Activated CD8-positive, alpha-beta memory T cell treated with anti-CD3 and anti-CD28 coated beads for 4 hours (primary cell): ENCODE data around the gene HEYL.

ENCODE experiments used
- DNase-seq, 2 donors: peaks; one replicate each; pipeline ENCODE4 v3.0.0-alpha.2; 2020; ENCODE audit warnings: low read depth in 2 of 2

HEYL gene

GRCh38 chr1:39638965-39639304 is 508 bp downstream of the HEYL start:
- DNase-seq = no peak

GRCh38 chr1:39637361-39637760 is 2.1 kb downstream of the HEYL start:
- DNase-seq = no peak

GRCh38 chr1:39635871-39636210 is 3.6 kb downstream of the HEYL start:
- DNase-seq = no peak

GRCh38 chr1:39635205-39635870 is 4.1 kb downstream of the HEYL start:
- no peak for DNase-seq

GRCh38 chr1:39633422-39633821 is 6.0 kb downstream of the HEYL start:
- no peak for DNase-seq

GRCh38 chr1:39632682-39633417 is 6.6 kb downstream of the HEYL start:
- DNase-seq = no peak

- no peak for DNase-seq
Observed at GRCh38 chr1:39632323-39632681, 7.1 kb downstream of the HEYL start.

- DNase-seq = no peak
Observed at GRCh38 chr1:39631361-39632322, 7.8 kb downstream of the HEYL start.

GRCh38 chr1:39628807-39629350 is 10.6 kb downstream of the HEYL start:
- no peak for DNase-seq

GRCh38 chr1:39626646-39627045 is 12.8 kb downstream of the HEYL start:
- no peak for DNase-seq

- no peak for DNase-seq
Observed at GRCh38 chr1:39625462-39626273, 13.8 kb downstream of the HEYL start.

GRCh38 chr1:39625009-39625408 is 14.4 kb downstream of the HEYL start:
- DNase-seq = no peak

GRCh38 chr1:39623053-39623452 is 16.4 kb downstream of the HEYL start:
- no peak for DNase-seq

- no peak for DNase-seq
Observed at GRCh38 chr1:39622427-39622826, 17.0 kb downstream of the HEYL start.

- no peak for DNase-seq
Observed at GRCh38 chr1:39620659-39621165, 18.7 kb downstream of the HEYL start.

- DNase-seq = no peak
Observed at GRCh38 chr1:39617488-39618049, 21.9 kb downstream of the HEYL start.

- no peak for DNase-seq
Observed at GRCh38 chr1:39615086-39615673, 24.3 kb downstream of the HEYL start.

- DNase-seq = no peak
Observed at GRCh38 chr1:39614488-39614887, 25.0 kb downstream of the HEYL start.

GRCh38 chr1:39613250-39613649 is 26.2 kb downstream of the HEYL start:
- no peak for DNase-seq

GRCh38 chr1:39609618-39610331 is 29.7 kb downstream of the HEYL start:
- peak; percentile 50 to 54 for DNase-seq
